ENCODE measurements around the gene PADI1. TPM values are rescaled to one million over a fixed set of nuclear protein-coding genes. Genes with fewer than 3 reads are reported as not detected.

The PADI1 gene
- total RNA-seq, 2 experiments from 2014 or later: not detected

DNA sequence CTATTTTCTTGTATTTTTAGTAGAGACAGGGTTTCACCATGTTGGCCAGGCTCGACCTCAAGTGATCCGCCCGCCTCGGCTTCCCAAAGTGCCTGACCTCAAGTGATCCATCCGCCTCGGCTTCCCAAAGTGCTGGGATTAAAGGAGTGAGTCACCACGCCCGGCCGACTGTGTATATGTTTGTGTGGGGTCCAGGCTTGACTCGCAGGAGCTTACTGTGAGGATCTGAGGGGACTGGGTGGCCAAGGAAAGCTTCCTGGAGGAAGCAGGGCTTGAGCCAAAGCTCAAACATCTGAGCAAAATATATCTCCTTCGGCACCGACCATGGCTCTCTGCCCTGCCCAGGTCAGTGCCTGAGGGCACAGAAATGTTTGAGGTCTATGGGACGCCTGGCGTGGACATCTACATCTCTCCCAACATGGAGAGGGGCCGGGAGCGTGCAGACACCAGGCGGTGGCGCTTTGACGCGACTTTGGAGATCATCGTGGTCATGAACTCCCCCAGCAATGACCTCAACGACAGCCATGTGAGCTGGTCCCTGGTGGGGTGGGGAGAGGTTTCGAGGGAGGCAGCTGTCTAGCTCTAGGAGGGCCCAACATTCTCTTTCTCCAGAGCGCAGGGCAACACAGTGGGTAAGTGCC, 54.4 kb downstream of the PADI1 start:
- no peak for TF ChIP-seq CTCF (conservative IDR thresholded peaks at IDR 0.05; ENCODE audit: low read length)
- no peak for TF ChIP-seq EZH2phosphoT487 (IDR thresholded peaks at IDR 0.05; ENCODE audit: borderline replicate concordance, low read depth, low read length)
- Histone ChIP-seq H3K9me2 (ENCODE audit: insufficient read depth, low read length) (no peaks in the 10 kb centered on the region), H3K27ac (ENCODE audit: low read depth, low read length, poor library complexity, severe bottlenecking) (no peak overlapping the region), H3K4me3 (ENCODE audit: low read depth, low read length, poor library complexity, severe bottlenecking) (no peak overlapping the region), H3K36me3 (ENCODE audit: insufficient read depth, low read length) (no peaks in the 10 kb centered on the region), H3K9me3 (ENCODE audit: low read length) (no peaks in the 10 kb centered on the region), H4K20me1 (ENCODE audit: insufficient read depth, low read length) (no peaks in the 10 kb centered on the region), H2AFZ (ENCODE audit: low read length) (no peak overlapping the region), H3K79me2 (ENCODE audit: insufficient read depth, low read depth, low read length) (no peaks in the 10 kb centered on the region), H3K4me2 (ENCODE audit: low read length) (no peak overlapping the region), H3K4me1 (ENCODE audit: insufficient read depth, low read length, poor library complexity, severe bottlenecking) (no peaks in the 10 kb centered on the region)
- BruUV-seq (replicated peaks): no TSS peak
- CTCF ChIA-PET (ENCODE audit: unreplicated experiment): interaction anchor here (0.9 kb wide), 1 partner anchor 12 kb away, joined by 3 read pairs; no protein-coding TSS in a partner anchor
- intact Hi-C loops (cut with micrococcal nuclease; ENCODE audit: unreplicated experiment): no loop called here
- POLR2A ChIA-PET: no interaction called here
- DNase-seq (ENCODE audit: low spot score): no peak

GRCh38 chr1:17260264-17260663, 55.3 kb downstream of the PADI1 start:
- Histone ChIP-seq H4K20me1 (ENCODE audit: insufficient read depth, low read length) (no peaks in the 10 kb centered on the region), H3K4me2 (ENCODE audit: low read length) (no peak overlapping the region)
- CTCF ChIA-PET (ENCODE audit: unreplicated experiment): no interaction called here

More at GRCh38 chr1:17260264-17260663, 55.3 kb downstream of the PADI1 start:
- no peaks in the 10 kb centered on the region for H3K36me3 ChIP-seq (ENCODE audit: insufficient read depth, low read length)
- H3K9me3 ChIP-seq (ENCODE audit: low read length): no peaks in the 10 kb centered on the region
- H3K79me2 ChIP-seq (ENCODE audit: insufficient read depth, low read depth, low read length): no peaks in the 10 kb centered on the region
- intact Hi-C loops (cut with micrococcal nuclease; ENCODE audit: unreplicated experiment): no loop called here
- no peak overlapping the region for H2AFZ ChIP-seq (ENCODE audit: low read length)
- DNase-seq (ENCODE audit: low spot score): no peak
- no peak overlapping the region for H3K4me3 ChIP-seq (ENCODE audit: low read depth, low read length, poor library complexity, severe bottlenecking)
- H3K27ac ChIP-seq (ENCODE audit: low read depth, low read length, poor library complexity, severe bottlenecking): no peak overlapping the region
- no TSS peak for BruUV-seq (replicated peaks)
- POLR2A ChIA-PET: no interaction called here
- no peaks in the 10 kb centered on the region for H3K9me2 ChIP-seq (ENCODE audit: insufficient read depth, low read length)
- H3K4me1 ChIP-seq (ENCODE audit: insufficient read depth, low read length, poor library complexity, severe bottlenecking): no peaks in the 10 kb centered on the region
- TF ChIP-seq EZH2phosphoT487 (IDR thresholded peaks at IDR 0.05; ENCODE audit: borderline replicate concordance, low read depth, low read length) (no peak), CTCF (conservative IDR thresholded peaks at IDR 0.05; ENCODE audit: low read length) (no peak)
